Measurements from ENCODE around the gene ZNF438.

GRCh38 chr10:30831426-30831825 lies 200.2 kb downstream of the ZNF438 start:
- TF ChIP-seq, protein P1, sequence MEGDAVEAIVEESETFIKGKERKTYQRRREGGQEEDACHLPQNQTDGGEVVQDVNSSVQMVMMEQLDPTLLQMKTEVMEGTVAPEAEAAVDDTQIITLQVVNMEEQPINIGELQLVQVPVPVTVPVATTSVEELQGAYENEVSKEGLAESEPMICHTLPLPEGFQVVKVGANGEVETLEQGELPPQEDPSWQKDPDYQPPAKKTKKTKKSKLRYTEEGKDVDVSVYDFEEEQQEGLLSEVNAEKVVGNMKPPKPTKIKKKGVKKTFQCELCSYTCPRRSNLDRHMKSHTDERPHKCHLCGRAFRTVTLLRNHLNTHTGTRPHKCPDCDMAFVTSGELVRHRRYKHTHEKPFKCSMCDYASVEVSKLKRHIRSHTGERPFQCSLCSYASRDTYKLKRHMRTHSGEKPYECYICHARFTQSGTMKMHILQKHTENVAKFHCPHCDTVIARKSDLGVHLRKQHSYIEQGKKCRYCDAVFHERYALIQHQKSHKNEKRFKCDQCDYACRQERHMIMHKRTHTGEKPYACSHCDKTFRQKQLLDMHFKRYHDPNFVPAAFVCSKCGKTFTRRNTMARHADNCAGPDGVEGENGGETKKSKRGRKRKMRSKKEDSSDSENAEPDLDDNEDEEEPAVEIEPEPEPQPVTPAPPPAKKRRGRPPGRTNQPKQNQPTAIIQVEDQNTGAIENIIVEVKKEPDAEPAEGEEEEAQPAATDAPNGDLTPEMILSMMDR (IDR thresholded peaks at IDR 0.05): no peak
- no peak for TF ChIP-seq POLR2A (IDR thresholded peaks at IDR 0.05)

Measured in lower leg skin (tissue), 3 donors.